ENCODE results near the gene KPNA4.

Gene KPNA4

DNA sequence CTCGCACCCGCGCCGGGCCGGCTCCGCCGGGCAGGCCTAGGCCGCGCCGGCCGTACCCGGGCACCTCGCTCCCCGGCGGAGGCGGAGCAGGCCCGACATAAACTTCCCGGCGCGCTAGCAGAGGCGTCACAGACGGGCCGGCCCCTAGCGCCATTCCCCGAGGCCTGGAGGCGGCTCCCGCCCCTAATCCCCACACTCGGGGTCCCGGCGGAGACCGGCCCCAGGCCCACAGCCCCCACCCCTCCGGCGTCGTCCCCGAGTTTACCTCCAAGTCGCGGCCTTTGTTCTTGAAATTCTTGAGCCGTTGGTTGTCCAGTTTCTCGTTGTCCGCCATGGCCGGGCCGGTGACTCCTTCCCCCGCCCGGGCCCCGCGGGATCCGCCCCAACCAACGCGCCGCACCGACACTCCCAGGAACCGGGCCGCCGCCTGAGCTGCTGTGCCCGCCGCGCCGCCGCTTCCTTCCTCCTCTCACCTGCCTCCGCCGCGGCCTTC, 376 bp downstream of the KPNA4 start:
- in situ Hi-C loops (cut with MboI; ENCODE audit: low sequenced_read_pairs, unreplicated experiment) = no loop called here
- peak; percentile 73 for DNase-seq (ENCODE audit: low spot score)
- TF ChIP-seq, protein P1, sequence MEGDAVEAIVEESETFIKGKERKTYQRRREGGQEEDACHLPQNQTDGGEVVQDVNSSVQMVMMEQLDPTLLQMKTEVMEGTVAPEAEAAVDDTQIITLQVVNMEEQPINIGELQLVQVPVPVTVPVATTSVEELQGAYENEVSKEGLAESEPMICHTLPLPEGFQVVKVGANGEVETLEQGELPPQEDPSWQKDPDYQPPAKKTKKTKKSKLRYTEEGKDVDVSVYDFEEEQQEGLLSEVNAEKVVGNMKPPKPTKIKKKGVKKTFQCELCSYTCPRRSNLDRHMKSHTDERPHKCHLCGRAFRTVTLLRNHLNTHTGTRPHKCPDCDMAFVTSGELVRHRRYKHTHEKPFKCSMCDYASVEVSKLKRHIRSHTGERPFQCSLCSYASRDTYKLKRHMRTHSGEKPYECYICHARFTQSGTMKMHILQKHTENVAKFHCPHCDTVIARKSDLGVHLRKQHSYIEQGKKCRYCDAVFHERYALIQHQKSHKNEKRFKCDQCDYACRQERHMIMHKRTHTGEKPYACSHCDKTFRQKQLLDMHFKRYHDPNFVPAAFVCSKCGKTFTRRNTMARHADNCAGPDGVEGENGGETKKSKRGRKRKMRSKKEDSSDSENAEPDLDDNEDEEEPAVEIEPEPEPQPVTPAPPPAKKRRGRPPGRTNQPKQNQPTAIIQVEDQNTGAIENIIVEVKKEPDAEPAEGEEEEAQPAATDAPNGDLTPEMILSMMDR (IDR thresholded peaks at IDR 0.05; ENCODE audit: borderline replicate concordance, control extremely low read depth, extremely low read depth, insufficient read depth, missing control alignments) = no peak

DNA sequence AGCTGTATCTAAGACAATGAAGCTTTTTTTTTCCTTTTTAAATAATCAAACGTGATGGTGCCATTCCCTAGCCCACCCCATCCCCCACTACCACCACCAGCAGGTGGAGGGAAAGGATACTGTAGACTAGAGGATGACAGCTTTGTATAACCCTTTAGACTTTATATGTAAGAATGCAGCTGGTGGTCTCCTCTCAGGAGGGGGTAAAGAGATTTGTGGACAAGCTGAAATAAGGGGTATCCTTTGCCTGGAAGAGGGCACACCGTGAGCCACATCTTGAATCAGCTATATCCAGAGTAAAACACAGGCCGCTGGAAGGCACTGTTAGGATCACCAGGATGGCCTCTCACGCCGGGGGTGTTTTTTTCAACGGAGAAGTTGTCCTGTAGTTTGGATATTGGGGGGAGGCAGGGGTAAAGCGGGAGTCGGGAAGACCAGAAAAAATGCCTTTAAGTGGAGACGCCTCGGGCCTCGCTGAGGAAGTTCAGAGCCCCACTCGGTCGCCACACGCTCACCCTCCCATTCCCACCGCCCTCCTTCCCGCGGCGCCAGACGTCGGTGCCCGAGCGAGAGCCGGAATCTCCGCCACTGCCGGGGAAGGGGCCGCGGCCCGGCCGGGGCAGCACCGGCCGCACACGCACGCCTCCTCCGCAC, 986 bp downstream of the KPNA4 start:
- no peak for DNase-seq (ENCODE audit: low spot score)
- TF ChIP-seq, protein P1 (IDR thresholded peaks at IDR 0.05; ENCODE audit: borderline replicate concordance, control extremely low read depth, extremely low read depth, insufficient read depth, missing control alignments) = no peak
- in situ Hi-C loops (cut with MboI; ENCODE audit: low sequenced_read_pairs, unreplicated experiment) = no loop called here

DNA sequence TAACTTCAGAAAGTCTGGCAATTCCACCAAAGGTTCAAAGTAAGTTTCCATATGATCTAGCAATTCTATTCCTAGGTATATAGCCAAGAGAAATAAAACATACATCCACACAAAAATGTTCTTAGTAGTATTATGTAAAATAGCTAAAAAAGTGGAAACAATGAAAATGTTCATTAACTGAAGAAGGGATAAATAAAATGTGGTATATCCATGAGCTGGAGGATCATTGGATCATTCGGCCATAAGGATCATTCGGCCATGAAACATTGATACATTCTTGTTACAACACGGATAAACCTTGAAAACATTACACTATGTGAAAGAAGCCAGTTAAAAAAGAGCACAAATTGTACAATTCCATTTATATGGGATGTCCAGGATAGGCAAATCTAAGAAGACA, 2.4 kb downstream of the KPNA4 start:
- no peak for DNase-seq (ENCODE audit: low spot score)
- TF ChIP-seq, protein P1 (IDR thresholded peaks at IDR 0.05; ENCODE audit: borderline replicate concordance, control extremely low read depth, extremely low read depth, insufficient read depth, missing control alignments) = no peak
- in situ Hi-C loops (cut with MboI; ENCODE audit: low sequenced_read_pairs, unreplicated experiment) = no loop called here

DNA sequence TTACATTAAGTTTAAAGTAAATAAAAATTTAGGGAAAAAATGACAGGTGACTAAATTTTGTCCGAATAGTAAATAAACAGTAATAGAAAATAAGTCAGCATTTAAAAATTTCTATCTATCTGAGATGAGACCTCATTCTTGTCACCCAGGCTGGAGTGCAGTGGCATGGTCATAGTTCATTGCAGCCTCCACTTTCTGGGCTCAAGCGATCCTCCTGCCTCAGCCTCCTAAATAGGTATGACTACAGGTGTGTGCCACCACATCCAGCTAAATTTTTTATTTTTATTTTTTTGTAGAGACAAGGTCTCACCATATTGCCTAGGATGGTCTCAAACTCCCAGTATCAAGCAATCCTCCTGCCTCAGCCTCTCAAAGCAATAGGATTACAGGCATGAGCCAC, 7.8 kb downstream of the KPNA4 start:
- DNase-seq (ENCODE audit: low spot score) = no peak
- TF ChIP-seq, protein P1 (IDR thresholded peaks at IDR 0.05; ENCODE audit: borderline replicate concordance, control extremely low read depth, extremely low read depth, insufficient read depth, missing control alignments) = no peak
- in situ Hi-C loops (cut with MboI; ENCODE audit: low sequenced_read_pairs, unreplicated experiment) = no loop called here

DNA sequence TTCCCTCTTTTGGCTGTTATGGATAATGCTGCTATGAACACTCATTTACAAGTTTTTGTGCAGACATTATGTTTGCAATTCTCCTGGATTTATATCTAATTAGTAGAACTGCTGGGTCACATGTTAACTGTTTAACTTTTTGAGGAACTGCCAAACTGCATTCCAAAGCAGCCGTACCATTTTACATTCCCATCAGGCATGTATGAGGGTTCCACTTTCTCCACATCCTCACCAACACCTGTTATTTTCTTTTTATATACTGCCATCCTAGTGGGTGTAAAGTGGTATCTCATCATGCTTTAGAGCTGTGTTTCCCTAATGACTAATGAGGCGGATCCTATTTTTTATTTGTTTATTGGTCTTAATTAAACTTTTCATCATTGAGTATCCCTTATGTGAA, 9.2 kb downstream of the KPNA4 start:
- DNase-seq (ENCODE audit: low spot score) = no peak
- in situ Hi-C loops (cut with MboI; ENCODE audit: low sequenced_read_pairs, unreplicated experiment) = no loop called here
- TF ChIP-seq, protein P1 (IDR thresholded peaks at IDR 0.05; ENCODE audit: borderline replicate concordance, control extremely low read depth, extremely low read depth, insufficient read depth, missing control alignments) = no peak

DNA sequence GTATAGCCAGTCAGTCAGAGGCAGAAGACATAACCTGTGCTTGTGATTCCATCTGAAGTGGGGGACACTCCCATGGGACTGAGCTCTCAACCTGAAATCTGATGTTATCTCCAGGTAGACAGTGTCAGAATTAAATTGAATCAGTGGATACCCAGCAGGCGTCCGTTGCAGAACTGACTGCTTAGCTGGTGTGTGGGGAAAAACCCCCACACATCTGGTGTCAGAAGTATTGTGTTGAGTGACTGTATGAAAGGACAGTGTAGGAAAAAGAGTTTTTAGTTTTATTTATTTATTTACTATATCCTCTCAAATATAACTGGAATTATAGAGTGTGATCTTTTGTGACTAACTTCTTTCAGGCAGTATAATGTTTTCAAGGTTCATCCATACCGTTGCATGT, 10.4 kb downstream of the KPNA4 start:
- TF ChIP-seq, protein P1 (IDR thresholded peaks at IDR 0.05; ENCODE audit: borderline replicate concordance, control extremely low read depth, extremely low read depth, insufficient read depth, missing control alignments) = no peak
- in situ Hi-C loops (cut with MboI; ENCODE audit: low sequenced_read_pairs, unreplicated experiment) = no loop called here
- DNase-seq (ENCODE audit: low spot score) = no peak

Measured in GM13976 (cell line).